Astrocyte (in vitro differentiated cells and primary cell): ENCODE results near the gene CDX2. TPM values are rescaled to one million over a fixed set of nuclear protein-coding genes. Genes with fewer than 3 reads are reported as not detected.

Experiments
- DNase-seq: peaks from one replicate; pipeline ENCODE4 v3.0.0-alpha.2; 2010; ENCODE audit warnings: low read depth
- FAIRE-seq: peaks from 2 replicates; lab custom pipeline; 2011; peaks lifted over from hg19 to GRCh38; lab: Jason Lieb, UNC
- H2AFZ ChIP-seq: 2 replicates; pipeline ENCODE4 v1.6.0; 2012; ENCODE audit warnings: low read depth, low read length, inconsistent platforms
- H3K27ac ChIP-seq: 2 replicates; pipeline ENCODE4 v1.5.1; 2011; ENCODE audit warnings: low read depth, low read length, inconsistent platforms
- H3K27me3 ChIP-seq: 2 replicates; pipeline ENCODE4 v1.6.0; 2011; ENCODE audit warnings: low read length, inconsistent platforms; ENCODE audit not compliant: insufficient read depth
- H3K36me3 ChIP-seq: 2 replicates; pipeline ENCODE4 v1.5.1; 2011; ENCODE audit warnings: low read length, inconsistent platforms; ENCODE audit not compliant: insufficient read depth
- H3K4me1 ChIP-seq: 2 replicates; pipeline ENCODE4 v1.5.1; 2011; ENCODE audit warnings: low read length, inconsistent platforms; ENCODE audit not compliant: insufficient read depth
- H3K4me2 ChIP-seq: 2 replicates; pipeline ENCODE4 v1.6.0; 2012; ENCODE audit warnings: low read length, inconsistent platforms
- H3K4me3 ChIP-seq: 2 replicates; pipeline ENCODE4 v1.5.1; 2011; ENCODE audit warnings: low read depth, mild to moderate bottlenecking, low read length, inconsistent platforms; ENCODE audit not compliant: insufficient read depth
- H3K79me2 ChIP-seq: 2 replicates; pipeline ENCODE4 v1.6.0; 2012; ENCODE audit warnings: mild to moderate bottlenecking, low read length, inconsistent platforms; ENCODE audit not compliant: insufficient read depth
- H3K9ac ChIP-seq: 2 replicates; pipeline ENCODE4 v1.6.0; 2012; ENCODE audit warnings: mild to moderate bottlenecking, low read length, inconsistent platforms
- H3K9me3 ChIP-seq: 2 replicates; pipeline ENCODE4 v1.5.1; 2012; ENCODE audit warnings: low read depth, mild to moderate bottlenecking, low read length, inconsistent platforms; ENCODE audit not compliant: insufficient read depth
- H4K20me1 ChIP-seq: 2 replicates; pipeline ENCODE4 v1.6.0; 2012; ENCODE audit warnings: low read length, inconsistent platforms; ENCODE audit not compliant: insufficient read depth
- H3K27ac Mint-ChIP-seq: one replicate; pipeline ENCODE4 v1.8.0; 2021; ENCODE audit warnings: mild to moderate bottlenecking, mixed read lengths; ENCODE audit not compliant: unreplicated experiment
- H3K27me3 Mint-ChIP-seq: one replicate; pipeline ENCODE4 v1.8.0; 2021; ENCODE audit warnings: low read depth, mixed read lengths; ENCODE audit not compliant: unreplicated experiment
- H3K36me3 Mint-ChIP-seq: one replicate; pipeline ENCODE4 v1.8.0; 2021; ENCODE audit warnings: low read depth, mixed read lengths; ENCODE audit not compliant: unreplicated experiment
- H3K4me1 Mint-ChIP-seq: one replicate; pipeline ENCODE4 v1.8.0; 2021; ENCODE audit warnings: low read depth, mixed read lengths; ENCODE audit not compliant: unreplicated experiment
- H3K4me3 Mint-ChIP-seq: one replicate; pipeline ENCODE4 v1.8.0; 2021; ENCODE audit warnings: mild to moderate bottlenecking, moderate library complexity, mixed read lengths; ENCODE audit not compliant: unreplicated experiment
- H3K9me3 Mint-ChIP-seq: one replicate; pipeline ENCODE4 v1.8.0; 2021; ENCODE audit warnings: mild to moderate bottlenecking, mixed read lengths; ENCODE audit not compliant: unreplicated experiment
- EZH2 ChIP-seq: IDR thresholded peaks from 2 replicates; pipeline ENCODE4 v1.6.1; 2012; ENCODE audit warnings: mild to moderate bottlenecking, low read length, inconsistent platforms; ENCODE audit not compliant: insufficient read depth
- total RNA-seq: library from RNA; stranded (reverse); gene quantifications from 2 replicates; pipeline ENCODE4 v1.2.1, GENCODE V29; 2021
- TF ChIP-seq, protein P1 (sequence below): IDR thresholded peaks from 2 replicates; pipeline ENCODE4 v1.5.1; 2011; ENCODE audit warnings: low read depth, mild to moderate bottlenecking, inconsistent platforms, low read length, moderate library complexity; ENCODE audit not compliant: insufficient read depth

Gene CDX2
- total RNA-seq, 1 donor from 2014 or later: not detected

GRCh38 chr13:27966641-27967202, 2.4 kb downstream of the CDX2 start:
- Histone ChIP-seq H3K27me3 (peaks cover 94% of the 10 kb centered on the region), H3K79me2 (no peaks in the 10 kb centered on the region), H2AFZ (no peak overlapping the region), H3K27ac (no peak overlapping the region), H3K9me3 (no peaks in the 10 kb centered on the region), H3K4me3 (no peak overlapping the region), H3K4me1 (no peaks in the 10 kb centered on the region), H3K36me3 (no peaks in the 10 kb centered on the region), H4K20me1 (no peaks in the 10 kb centered on the region), H3K4me2 (no peak overlapping the region), H3K9ac (no peak overlapping the region)
- Mint-ChIP-seq H3K27me3 (peaks cover 83% of the 10 kb centered on the region), H3K27ac (no peak overlapping the region), H3K4me3 (no peak overlapping the region), H3K4me1 (peaks cover 1% of the 10 kb centered on the region), H3K36me3 (peaks cover 3% of the 10 kb centered on the region), H3K9me3 (peaks cover 13% of the 10 kb centered on the region)
- TF ChIP-seq, protein P1, sequence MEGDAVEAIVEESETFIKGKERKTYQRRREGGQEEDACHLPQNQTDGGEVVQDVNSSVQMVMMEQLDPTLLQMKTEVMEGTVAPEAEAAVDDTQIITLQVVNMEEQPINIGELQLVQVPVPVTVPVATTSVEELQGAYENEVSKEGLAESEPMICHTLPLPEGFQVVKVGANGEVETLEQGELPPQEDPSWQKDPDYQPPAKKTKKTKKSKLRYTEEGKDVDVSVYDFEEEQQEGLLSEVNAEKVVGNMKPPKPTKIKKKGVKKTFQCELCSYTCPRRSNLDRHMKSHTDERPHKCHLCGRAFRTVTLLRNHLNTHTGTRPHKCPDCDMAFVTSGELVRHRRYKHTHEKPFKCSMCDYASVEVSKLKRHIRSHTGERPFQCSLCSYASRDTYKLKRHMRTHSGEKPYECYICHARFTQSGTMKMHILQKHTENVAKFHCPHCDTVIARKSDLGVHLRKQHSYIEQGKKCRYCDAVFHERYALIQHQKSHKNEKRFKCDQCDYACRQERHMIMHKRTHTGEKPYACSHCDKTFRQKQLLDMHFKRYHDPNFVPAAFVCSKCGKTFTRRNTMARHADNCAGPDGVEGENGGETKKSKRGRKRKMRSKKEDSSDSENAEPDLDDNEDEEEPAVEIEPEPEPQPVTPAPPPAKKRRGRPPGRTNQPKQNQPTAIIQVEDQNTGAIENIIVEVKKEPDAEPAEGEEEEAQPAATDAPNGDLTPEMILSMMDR: no peak
- TF ChIP-seq EZH2: peak; percentile 89
- no peak for FAIRE-seq
- no peak for DNase-seq

DNA sequence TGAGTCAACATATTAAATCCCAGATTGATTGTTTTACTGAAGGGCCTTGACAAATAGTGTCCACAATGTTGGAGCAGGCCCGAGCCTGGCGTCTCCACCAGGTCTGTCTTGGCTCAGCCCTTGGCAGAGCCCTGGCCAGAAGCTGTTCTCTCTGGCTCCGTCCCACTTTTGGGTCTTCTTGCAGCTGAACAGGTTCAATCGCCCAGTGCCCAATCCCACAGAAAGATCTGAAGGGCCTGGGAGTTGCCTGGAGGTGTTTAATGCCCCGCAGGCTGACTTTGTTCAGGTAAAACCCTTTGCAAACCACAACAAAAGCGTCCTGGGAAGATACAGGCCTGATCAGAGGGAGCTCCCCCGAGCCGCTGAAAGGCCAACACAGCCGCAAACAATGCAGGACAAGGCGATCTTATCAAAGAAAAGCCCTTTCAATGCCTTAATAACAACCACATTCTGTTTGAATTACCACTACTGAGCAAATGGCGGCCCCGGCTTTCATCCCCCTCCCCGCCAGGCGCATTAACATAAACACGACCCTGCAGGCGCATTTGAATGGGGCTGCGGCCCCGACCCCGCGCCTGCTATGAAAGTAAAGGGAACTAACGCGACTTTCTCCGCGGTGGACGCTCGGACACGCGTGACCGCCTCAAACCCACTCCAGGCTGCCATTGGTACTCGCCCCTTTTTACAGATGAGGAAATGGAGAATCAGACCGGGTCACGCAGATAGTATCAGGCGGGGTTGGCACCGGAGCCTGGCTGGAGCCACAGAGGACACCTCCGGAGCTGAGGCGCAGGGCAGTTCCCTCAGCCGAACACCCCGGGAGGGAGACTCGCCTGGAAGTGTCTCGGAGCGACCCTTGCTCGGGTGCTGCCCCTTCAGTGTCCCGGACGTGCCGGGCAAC, 3.1 kb downstream of the CDX2 start:
- peaks cover 1% of the 10 kb centered on the region for H3K4me1 Mint-ChIP-seq
- H3K4me3 Mint-ChIP-seq: no peak overlapping the region
- peaks cover 3% of the 10 kb centered on the region for H3K36me3 Mint-ChIP-seq
- no peak overlapping the region for H2AFZ ChIP-seq
- H3K27ac ChIP-seq: no peak overlapping the region
- no peaks in the 10 kb centered on the region for H3K4me1 ChIP-seq
- FAIRE-seq: no peak
- H3K27me3 Mint-ChIP-seq: peaks cover 83% of the 10 kb centered on the region
- H3K79me2 ChIP-seq: no peaks in the 10 kb centered on the region
- H3K27me3 ChIP-seq: peaks cover 94% of the 10 kb centered on the region
- peaks cover 13% of the 10 kb centered on the region for H3K9me3 Mint-ChIP-seq
- no peak for DNase-seq
- H3K9ac ChIP-seq: no peak overlapping the region
- no peaks in the 10 kb centered on the region for H4K20me1 ChIP-seq
- no peaks in the 10 kb centered on the region for H3K36me3 ChIP-seq
- H3K4me3 ChIP-seq: no peak overlapping the region
- no peaks in the 10 kb centered on the region for H3K9me3 ChIP-seq
- TF ChIP-seq EZH2: peak; percentile 93
- TF ChIP-seq, protein P1: no peak
- H3K4me2 ChIP-seq: no peak overlapping the region
- peak overlapping the region; percentile 26 for H3K27ac Mint-ChIP-seq
